ENCODE measurements around the gene ZNF775.

The ZNF775 gene

GRCh38 chr7:150368884-150369747, 10.0 kb upstream of the ZNF775 start:
- DNase-seq (ENCODE audit: low read depth in 3 of 3) = peak; percentile 33 to 42 (median 39)

- no peak for DNase-seq (ENCODE audit: low read depth in 3 of 3)
Observed at GRCh38 chr7:150369748-150370501, 9.2 kb upstream of the ZNF775 start.

GRCh38 chr7:150370612-150371071, 8.5 kb upstream of the ZNF775 start:
- no peak for DNase-seq (ENCODE audit: low read depth in 3 of 3)

- DNase-seq (ENCODE audit: low read depth in 3 of 3) = no peak
Observed at GRCh38 chr7:150371131-150371995, 7.8 kb upstream of the ZNF775 start.

GRCh38 chr7:150371996-150372270, 7.2 kb upstream of the ZNF775 start:
- no peak for DNase-seq (ENCODE audit: low read depth in 3 of 3)

GRCh38 chr7:150372271-150373048, 6.7 kb upstream of the ZNF775 start:
- no peak for DNase-seq (ENCODE audit: low read depth in 3 of 3)

GRCh38 chr7:150373049-150373801, 5.9 kb upstream of the ZNF775 start:
- DNase-seq (ENCODE audit: low read depth in 3 of 3) = no peak

GRCh38 chr7:150374026-150374425, 5.1 kb upstream of the ZNF775 start:
- DNase-seq (ENCODE audit: low read depth in 3 of 3) = no peak

GRCh38 chr7:150374472-150374871, 4.7 kb upstream of the ZNF775 start:
- no peak for DNase-seq (ENCODE audit: low read depth in 3 of 3)

- peak in 2 of 3 experiments; percentile 26 to 42 for DNase-seq (ENCODE audit: low read depth in 3 of 3)
Observed at GRCh38 chr7:150375662-150376521, 3.2 kb upstream of the ZNF775 start.

GRCh38 chr7:150376560-150376959, 2.6 kb upstream of the ZNF775 start:
- no peak for DNase-seq (ENCODE audit: low read depth in 3 of 3)

- DNase-seq (ENCODE audit: low read depth in 3 of 3) = no peak
Observed at GRCh38 chr7:150377196-150377595, 1.9 kb upstream of the ZNF775 start.

GRCh38 chr7:150377635-150378034, 1.5 kb upstream of the ZNF775 start:
- DNase-seq (ENCODE audit: low read depth in 3 of 3) = no peak

GRCh38 chr7:150378115-150378852, 846 bp upstream of the ZNF775 start:
- peak in 1 of 3 experiments; percentile 27 for DNase-seq (ENCODE audit: low read depth in 3 of 3)

- no peak for DNase-seq (ENCODE audit: low read depth in 3 of 3)
Observed at GRCh38 chr7:150379441-150380379, 580 bp downstream of the ZNF775 start.

- DNase-seq (ENCODE audit: low read depth in 3 of 3) = no peak
Observed at GRCh38 chr7:150380463-150380862, 1.3 kb downstream of the ZNF775 start.

GRCh38 chr7:150381096-150381495, 2.0 kb downstream of the ZNF775 start:
- no peak for DNase-seq (ENCODE audit: low read depth in 3 of 3)

GRCh38 chr7:150381785-150382122, 2.6 kb downstream of the ZNF775 start:
- DNase-seq (ENCODE audit: low read depth in 3 of 3) = no peak

Measured in stimulated activated CD4-positive, alpha-beta T cell treated with anti-CD3 and anti-CD28 coated beads, TNF-alpha, amount 100 ng/mL, for 24 hours (primary cell).